Measurements from ENCODE around the gene RBM4B.

Gene RBM4B

DNA sequence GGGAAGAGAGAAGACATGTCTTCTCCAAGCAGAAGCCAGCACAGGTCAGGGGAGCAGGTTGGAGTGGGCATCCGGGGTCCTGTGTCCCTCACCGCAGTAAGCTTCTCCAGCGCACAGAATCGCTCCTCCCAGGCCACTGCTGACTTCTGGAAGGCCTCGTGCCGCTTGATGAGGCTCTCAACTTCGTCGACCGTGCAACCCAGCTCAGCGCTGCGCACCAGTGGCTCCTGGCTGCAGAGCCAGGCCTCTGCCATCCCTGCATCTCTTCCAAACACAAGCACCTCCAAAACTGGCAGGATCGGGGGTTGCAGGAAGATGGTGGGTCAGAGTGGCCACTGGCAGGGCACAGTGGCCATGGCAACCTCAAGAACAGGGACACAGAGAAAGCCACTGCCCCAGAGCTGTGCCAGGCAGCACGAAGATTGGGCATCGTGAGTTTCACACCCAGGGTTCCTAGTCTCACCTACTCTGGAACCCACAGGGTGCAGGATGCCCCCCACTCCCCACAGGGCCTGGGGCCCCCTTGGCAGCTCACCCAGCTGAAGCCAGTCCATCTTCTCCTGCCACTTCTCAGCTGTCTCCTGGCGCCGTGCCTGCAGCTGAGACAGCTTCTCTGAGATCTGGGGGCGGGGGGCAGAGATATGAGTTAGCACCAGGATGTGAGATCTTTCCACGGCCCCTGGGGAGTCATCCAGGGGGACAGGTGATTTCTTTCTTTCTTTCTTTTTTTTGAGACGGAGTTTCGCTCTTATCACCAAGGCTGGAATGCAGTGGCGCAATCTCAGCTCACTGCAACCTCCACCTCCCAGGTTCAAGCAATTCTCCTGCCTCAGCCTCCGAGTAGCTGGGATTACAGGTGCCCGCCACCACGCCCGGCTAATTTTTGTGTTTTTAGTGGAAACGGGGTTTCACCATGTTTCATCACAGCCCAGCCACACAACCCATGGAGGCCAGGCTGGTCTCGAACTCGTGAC, 11.2 kb upstream of the RBM4B start:
- TF ChIP-seq, protein P1, sequence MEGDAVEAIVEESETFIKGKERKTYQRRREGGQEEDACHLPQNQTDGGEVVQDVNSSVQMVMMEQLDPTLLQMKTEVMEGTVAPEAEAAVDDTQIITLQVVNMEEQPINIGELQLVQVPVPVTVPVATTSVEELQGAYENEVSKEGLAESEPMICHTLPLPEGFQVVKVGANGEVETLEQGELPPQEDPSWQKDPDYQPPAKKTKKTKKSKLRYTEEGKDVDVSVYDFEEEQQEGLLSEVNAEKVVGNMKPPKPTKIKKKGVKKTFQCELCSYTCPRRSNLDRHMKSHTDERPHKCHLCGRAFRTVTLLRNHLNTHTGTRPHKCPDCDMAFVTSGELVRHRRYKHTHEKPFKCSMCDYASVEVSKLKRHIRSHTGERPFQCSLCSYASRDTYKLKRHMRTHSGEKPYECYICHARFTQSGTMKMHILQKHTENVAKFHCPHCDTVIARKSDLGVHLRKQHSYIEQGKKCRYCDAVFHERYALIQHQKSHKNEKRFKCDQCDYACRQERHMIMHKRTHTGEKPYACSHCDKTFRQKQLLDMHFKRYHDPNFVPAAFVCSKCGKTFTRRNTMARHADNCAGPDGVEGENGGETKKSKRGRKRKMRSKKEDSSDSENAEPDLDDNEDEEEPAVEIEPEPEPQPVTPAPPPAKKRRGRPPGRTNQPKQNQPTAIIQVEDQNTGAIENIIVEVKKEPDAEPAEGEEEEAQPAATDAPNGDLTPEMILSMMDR (IDR thresholded peaks at IDR 0.05): no peak

DNA sequence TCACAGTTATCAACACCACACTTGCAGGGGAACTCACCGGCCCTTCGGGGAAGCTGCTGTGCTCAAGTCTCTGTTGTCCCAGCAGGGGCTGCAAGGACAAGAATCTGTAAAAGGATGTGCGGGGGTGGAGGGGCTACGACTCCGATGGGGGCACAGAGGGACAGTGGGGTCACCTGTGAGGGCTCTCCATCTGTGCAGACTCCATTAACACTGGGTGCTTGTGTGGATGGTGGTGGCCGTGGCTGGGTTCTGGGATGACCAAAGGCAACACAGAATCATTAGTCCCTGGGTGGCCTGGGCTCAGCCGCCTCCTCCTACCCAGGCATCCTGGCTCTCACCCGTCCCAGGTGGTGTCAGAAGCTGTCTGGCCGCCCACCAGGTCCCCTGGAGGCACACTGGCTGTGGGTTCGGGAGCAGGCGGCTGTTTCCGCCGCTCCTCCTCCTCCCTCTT, 10.2 kb upstream of the RBM4B start:
- TF ChIP-seq, protein P1 (IDR thresholded peaks at IDR 0.05): no peak

DNA sequence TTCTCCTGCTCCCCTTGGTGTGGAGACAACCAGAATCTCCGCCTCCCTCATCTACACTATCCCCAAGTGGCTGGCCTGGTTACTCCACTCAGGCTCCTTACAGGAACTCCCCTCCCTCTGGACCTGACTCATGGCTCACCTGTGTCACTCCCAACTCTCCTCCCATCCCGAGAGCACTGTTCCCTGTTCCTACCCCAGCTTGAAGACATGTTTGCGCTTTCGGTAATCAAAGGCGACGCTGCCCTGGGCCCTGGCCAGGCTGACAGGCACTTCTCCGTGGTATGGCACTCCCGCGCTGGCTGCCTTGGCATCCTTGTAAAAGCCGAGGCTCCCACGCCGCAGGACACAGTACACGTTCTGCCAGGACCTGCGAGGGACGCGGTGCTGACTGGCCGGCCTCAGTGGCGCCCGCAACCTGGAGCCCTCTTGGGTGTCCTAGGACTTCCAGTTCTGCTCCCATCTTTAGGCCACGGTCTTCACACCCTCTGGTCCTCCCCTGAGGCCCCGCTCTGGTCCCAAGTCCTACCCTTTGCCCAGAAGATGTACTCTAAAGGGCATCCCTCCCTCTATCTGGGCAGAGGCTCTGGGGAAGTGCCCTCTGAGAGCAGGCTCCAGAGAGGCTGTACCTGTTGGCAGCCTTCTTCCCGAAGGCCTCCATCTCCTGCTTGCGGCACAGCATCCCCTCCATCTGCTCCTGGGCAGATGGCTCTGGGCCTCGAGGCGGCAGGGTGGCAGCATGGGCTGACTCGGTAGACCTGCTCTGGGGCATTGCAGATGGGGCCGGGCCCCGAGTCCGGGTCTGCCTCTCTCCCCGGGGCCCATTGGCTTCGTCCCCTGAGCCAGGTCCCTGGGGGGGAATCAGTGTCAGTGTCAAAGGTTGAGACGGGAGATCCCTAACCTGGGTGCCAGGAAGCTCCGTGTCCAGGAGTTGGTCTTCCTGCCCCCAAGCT, 9.4 kb upstream of the RBM4B start:
- TF ChIP-seq, protein P1 (IDR thresholded peaks at IDR 0.05): no peak

DNA sequence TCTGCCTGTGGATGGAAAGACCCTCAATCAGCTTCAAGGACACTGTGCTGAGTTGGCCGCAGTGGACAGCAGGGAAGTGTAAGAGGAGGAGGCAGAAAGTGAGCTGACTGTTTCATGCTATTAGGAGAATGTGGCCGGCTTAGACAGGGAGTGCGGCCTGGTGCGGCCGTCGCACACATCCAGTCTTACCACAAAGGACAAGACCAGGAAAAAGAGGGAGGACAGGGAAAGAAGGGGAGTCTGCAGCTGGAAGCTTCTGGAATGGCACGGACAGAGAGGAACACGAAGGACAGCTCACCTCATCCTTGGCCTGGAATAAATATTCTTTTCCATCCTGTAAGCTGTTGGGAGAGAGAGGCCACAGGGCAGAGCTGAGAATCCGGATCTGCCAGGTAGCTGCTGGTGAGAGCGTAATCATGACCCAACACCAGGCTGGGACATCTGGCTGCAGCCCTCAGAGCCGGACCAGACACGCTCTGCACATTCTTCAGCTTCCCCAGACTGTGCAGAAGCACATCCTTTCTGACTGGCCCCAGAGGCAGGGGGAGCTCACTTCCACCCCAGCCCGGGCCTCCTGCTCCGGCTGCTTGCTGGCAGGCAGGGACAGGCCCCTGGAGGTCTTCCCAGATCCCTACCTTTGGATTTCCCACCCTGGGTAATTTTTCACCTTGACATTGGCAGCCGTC, 8.6 kb upstream of the RBM4B start:
- TF ChIP-seq, protein P1 (IDR thresholded peaks at IDR 0.05): no peak

DNA sequence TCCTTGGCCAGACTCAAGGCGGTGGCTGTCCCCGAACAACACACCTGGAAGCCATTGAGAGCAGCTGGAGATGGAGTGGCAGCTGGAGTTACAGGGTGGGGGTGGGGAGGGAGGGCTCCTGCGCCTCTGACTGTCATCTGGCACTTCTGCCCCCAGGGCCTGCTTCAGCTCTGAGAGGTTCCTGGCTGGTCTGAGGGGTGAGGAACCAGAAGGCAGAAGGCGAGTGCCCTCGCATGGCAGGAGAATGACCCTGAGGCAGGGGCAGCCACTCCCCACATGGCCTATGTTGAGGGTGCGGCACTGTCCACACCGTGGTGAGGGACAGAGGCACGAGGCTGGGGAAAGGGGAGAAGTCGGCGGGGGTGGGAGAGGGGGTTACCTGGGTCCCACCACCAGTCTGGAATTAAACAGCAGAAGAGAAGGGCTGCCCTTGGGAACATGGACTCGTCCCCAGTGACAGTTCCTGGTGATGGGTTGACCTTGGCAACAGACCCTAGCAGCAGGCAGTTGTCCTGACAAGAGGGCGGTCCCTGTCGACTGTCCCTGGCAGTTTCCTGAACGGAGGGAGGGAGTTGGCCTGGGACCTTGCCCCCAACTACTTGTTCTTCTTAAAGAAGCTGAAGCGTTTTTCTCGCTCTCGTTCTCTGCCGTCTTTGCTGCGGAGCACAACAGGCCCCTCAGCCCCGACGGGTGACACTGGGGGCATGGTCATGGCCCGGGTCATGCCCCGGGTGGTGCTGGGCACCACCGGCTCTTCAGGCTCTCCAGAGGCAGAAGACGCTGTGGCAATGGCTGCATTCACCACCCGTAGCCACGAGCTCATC, 7.8 kb upstream of the RBM4B start:
- TF ChIP-seq, protein P1 (IDR thresholded peaks at IDR 0.05): no peak

DNA sequence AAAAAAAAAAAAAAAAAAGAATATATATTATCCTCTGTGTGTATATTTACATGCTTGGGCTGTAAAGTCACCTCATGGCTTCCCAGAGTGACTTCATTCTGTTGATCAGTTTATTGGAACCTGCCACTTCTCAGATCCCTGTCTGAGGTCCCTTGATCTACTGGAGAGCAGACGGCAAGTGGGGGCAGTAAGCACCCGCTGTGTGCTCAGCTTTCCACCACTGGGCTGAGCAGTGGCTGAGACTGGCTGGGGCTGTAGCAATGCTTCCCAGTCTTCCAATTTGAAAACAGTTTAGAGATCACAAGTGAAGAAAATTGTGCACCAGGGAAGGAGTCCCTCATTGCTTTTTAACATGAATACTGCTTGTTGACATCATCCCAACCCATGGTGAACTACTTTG, 6.9 kb upstream of the RBM4B start:
- TF ChIP-seq, protein P1 (IDR thresholded peaks at IDR 0.05): no peak
